NOMO-1 treated with DMSO at 0.1 percent for 48 hours (cell line): ENCODE data around the gene RANBP9.

Source experiments
- DNase-seq: peaks from one replicate; lab custom pipeline; 2025; ENCODE audit not compliant: unreplicated experiment; lab: John Stamatoyannopoulos, UW

Gene RANBP9

DNA sequence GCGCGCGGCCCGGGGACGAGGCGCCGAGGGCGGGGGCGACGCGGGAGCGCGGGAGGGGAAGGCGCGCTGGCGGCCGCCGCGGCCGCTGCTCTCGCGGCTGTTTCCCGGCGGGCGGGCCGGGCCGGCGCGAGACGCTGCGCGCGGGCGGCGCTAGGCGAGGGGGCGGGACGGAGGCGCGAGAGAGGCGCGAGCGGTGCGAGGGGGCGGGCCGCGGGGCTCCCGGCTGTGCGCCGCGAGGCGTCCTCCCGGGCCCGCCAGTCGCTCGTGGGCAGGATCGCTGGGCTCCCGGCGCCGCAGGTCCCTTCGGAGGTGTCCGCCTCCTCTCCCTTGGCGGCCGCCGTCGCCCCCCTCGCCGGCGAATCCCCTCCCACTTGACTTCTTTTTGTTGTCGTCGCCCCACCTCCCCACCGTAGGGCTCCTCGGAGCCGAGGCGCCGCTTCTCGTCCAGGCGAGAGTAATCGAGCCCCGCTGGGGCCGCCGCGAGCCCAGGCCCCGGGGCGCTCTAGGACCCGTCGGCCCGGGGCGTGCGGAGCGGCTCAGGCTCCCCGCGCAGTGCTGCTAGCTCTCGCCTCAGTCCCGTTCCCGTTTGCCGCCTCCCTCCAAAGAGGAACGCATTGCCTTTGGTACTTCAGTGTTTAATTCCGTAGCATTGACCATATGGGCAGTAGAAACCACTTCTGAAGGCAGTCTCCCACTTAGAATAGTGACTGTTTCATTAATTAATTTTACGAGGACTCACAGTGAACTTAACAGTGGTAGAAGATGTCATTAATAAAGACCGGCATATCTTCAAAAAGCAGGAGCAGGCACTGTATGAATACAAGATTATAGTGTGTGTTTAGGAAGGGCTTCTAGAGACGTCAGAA is at the start of gene RANBP9:
RANBP9 (minus strand) TSS at position 103 of the 866 bp plus-strand sequence. CDS start 330 bp downstream, outside the sequence.
- peak; percentile 94 for DNase-seq

DNA sequence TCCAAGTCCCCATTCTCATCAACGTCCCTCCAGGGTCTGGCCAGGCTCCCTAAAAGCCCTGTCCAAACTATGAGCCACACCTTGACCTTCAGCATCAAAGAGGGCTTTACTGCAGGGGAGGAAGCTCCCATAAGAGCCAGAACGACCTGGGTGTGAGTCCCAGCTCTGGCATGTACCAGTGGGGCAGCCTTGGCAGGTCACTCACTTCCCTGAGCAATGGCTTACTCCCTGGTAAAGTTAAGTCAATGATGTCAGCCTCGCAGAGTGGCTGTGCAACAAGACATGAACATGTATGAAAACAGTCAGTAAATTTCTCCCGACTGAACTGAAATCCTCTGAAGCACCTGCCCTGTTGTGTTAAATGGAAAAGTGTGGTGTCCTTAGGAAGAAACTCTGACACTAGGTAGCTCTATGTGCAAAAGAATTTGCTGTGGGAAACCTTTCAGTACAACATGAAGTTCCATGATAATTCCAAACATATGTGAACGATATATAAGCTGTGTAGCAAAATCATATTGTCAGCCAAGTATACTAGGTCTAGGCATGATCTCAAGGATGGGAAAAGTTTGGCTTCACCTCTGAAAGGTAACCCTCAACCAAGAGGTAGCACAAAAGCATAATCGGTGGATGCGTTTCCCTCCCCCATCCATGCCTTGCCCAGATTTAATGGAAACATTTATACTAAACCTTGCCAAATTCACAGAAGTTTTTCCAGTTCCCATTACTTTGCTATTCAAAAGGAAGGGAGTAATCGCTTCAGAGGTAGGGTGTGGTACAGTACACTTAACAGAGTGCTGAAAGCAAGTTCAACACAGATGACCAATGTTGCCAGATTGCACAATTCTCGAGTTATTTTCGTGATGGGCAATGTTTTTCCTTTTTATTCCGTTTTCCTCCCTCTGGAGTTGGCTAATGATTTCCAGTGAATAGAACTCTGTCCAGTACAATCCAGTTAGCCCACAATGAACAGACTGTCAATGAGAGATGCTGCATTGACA is 49.0 kb upstream of the RANBP9 start:
- peak; percentile 42 for DNase-seq

DNA sequence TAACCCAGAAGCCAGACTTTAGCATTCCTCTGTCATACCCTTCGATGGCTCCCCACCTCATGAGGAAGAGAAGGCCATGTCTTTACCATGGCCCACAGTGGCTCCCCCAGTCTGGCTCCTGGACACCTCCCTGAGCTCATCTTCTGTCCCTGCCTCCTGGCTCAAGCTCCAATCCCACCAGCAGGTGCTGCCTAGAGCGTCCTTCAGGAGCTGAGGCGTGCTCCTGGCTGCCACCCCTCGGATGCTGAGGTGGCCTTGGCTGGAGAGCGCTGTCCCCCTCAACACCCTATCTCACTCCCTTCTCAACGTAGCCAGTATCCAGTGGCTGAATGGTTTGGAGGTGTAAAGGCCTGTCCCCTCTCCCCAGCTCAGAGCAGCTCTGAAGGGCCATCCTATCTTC is 47.4 kb upstream of the RANBP9 start:
- no peak for DNase-seq

DNA sequence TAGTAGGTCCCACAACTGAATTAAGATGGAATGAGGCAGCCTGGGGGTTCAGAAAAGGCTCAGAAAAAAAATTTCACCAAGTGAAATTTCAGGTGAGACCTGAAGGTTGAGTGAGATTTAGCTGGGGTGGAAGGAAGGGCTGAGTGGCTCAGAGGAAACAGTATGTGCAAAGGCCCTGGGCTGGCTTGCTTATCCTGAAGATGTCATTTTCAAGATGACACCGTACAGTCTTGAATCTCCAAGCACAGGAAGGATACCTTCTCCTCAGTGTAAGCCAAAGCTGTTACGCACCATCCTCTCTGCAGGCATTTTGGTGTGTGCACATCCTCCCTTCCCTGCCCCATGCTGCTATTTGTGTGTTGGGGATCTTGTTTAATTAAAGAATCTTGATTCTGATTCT is 43.0 kb upstream of the RANBP9 start:
- DNase-seq = no peak

DNA sequence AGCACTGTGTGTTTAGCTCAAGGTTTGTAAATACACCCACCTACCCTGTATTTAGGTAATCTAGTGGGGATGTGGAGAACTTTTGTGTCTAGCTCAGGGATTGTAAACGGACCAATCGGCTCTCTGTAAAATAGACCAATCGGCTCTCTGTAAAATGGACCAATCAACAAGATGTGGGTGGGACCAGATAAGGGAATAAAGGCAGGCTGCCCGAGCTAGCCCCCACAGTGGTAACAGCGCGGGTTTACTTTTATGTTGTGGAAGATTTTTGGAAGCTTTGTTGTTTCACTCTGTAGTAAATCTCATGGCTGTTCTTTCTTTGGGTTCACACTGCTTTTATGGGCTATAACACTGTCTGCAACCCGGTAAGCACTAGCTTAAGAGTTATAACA is 32.1 kb upstream of the RANBP9 start:
- no peak for DNase-seq

DNA sequence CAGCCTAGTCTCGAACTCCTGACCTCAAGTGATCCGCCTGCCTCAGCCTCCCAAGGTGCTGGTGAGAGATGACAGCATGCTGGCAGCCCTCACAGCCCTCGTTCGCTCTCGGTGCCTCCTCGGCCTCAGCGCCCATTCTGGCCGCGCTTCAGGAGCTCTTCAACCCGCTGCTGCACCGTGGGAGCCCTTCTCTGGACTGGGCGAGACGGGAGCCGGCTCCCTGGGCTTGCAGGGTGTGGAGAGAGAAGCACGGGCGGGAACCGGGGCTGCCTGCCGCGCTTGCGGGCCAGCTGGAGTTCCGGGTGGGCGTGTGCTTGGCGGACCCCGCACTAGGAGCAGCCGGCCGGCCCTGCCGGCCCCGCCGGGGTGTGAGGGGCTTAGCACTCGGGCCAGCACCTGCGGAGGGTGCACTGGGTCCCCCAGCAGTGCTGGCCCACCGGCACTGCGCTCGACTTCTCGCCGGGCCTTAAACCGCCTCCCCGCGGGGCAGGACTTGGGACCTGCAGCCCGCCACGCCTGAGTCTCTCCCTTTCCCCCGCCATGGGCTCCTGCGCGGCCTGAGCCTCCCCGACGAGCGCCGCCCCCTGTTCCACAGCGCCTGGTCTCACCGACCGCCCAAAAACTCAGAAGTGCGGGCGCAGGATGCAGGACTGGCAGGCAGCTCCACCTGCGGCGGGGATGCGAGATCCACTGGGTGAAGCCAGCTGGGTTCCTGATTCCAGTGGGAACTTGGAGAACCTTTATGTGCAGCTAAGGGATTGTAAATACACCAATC is 31.5 kb upstream of the RANBP9 start:
- no peak for DNase-seq

DNA sequence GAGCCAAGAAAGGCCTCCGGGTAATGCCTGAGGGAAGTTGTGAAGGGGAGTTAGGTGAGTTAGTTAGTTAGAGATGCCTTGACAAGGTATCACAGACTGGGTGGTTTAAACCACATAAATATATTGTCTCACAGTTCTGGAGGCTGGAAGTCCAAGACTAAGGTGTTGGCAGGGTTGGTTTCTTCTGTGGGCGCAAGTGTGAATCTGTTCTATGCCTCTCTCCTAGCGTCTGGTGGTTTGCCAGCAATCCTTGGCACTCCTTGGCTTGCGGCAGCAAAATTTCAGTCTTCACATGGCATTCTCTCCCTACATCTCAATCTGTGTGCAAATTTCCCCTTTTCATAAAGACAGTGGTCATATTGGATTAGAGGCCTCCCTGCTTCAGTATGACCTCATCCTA is 29.7 kb upstream of the RANBP9 start:
- no peak for DNase-seq

DNA sequence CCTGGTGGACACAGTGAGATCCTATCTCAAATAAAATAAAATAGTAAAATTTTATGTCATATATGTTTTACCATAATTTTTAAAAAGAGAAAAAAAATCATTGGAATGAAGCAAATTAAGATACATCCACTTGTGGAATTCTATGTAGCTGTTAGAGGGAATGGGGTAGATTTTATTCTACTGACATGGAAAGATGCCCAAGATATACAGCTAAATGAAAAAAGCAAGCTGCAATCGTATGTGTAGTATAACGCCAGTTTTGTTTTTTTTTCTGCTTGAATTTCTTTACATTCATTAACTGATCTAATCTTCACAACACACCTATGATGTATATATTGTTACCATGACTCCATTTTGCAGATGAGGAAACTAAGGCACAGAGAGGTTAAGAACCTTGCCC is 23.4 kb upstream of the RANBP9 start:
- no peak for DNase-seq

DNA sequence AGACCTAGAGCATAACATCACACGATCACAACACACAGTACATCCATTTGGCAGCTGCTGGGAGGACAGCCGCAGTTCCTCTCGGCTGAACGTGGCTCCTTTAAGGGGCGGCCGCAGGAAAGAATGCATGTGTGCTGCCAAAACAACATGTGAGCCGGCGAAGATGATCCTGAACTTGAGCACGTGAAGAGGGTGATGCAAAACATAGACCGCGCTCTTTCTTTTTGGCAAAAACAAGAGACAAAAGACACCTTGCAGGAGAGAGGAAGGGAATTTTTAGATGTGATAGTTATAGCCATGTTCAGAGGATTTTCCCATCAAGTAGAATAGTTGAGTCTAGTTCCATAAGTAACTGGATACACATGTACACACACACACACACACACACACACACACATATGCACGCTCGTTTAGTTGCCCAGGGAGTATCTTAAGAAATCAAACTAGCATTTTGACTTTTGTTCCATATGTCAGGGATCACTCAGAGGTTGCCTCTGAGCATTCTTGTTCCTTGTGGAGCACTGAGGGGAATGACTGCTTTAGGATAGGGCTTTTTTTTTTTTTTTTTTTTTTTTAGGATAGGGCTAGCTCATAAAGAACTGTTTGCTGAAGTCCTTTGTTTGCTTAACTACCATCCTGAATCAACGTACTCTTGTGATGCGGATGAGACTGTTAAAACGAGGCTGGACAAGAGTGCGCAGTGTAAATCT is 21.7 kb upstream of the RANBP9 start:
- DNase-seq = no peak

DNA sequence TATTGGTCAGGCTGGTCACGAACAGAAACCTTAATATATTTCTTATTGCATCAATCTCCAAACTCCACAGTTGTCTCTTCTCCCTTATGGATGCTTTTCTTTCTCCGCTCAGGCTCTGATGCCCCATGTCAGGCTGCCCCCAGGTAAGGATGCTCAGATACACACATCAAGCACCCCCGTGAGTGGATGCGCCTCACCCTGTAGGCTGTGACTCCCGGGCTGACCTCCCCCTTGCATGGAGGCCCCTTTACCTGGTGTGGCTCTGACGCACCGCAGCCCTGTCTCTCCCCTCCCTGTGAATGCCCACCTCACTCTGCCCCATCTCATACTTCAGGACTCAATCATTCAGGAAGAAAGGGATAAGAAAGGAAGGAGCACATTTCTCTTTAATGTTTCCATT is 19.1 kb upstream of the RANBP9 start:
- DNase-seq = no peak

DNA sequence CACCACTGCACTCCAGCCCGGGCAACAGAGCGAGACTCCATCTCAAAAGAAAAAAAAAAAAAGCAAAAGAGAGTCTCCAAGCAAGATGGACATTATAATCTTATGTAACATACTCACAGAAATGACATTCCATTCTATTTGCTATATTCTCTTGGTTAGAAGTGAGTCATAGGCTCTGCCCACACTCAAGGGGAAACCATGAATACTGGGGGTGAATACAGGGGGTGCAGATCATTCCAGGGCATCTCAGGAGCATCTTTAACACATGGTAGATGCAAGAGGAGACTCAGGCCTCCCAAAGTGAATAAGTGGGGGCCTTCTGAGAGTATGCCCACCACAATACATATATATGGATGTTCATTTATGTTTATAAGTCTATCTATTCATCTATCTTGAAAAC is 18.3 kb upstream of the RANBP9 start:
- no peak for DNase-seq

DNA sequence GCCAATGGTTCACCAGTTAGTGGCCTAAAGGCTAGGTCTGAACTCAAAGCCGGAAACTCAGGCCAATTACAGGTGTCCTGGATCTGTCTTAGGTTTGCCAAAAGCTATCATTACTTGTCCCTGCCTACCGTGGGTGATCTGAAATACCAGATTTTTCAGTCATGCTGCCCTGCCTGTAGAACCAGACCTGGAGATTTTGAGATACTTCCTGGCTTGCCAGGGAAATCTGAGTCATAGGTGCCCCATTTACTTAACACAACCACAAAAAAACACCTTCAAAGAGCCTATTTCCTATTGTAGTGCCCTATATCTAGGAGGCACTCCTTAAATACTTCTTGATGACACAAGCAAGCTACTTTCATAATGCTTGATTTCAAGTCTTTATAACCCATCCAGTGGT is 13.9 kb upstream of the RANBP9 start:
- no peak for DNase-seq

DNA sequence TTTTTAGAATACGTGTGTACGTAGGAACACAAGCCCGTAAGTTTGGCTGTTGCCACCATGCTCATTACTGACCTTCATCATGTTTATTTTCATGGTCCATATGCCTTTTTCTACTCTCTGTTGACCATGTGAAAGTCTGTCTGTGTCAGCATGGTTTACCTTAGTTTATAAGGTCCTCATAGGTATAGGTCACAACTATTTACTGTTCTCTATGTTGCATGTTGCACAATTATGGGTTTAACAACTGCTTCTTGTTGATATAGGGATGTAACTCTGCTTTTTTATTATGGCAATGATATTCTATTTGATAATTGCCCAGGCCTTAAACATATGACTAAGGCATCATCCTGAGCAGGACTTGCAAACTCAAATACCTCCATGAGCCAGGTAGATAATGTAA is 13.4 kb upstream of the RANBP9 start:
- no peak for DNase-seq

DNA sequence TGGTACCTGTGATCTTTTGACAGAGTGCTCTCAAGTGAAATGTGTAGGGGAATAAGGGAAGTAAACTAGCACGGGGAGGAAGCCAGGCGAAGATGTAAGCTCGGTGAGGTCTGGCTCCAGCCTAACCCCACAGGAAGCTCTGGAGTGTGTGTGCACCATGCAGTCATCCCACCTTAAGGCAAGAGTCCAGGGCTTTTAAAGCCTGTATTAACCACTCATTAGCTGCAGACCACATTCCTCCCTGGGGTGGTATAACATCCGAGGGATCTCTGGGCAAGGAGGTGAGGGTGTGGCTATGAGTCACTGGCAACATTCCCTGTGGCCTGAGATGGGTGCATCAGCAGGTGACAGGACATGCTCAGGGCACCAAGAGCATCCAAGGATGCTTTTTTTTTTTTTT is 12.5 kb upstream of the RANBP9 start:
- peak; percentile 23 for DNase-seq

DNA sequence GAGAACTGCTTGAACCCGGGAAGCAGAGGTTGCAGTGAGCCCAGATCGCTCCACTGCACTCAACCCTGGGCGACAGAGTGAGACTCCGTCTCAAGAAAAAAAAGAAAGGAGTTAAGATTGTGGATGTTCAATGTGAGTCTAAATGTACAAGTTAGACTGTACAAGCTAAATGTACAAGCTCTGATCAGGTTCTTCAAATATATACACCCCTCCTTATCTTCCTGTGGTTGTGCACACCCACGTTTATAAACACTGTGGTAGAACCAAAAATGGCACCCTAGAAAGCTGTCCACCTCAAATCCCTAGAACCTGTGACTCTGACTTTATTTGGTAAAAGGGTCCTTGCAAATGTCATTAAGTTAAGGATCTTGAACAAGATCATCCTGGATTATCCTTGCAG is 11.2 kb upstream of the RANBP9 start:
- no peak for DNase-seq

DNA sequence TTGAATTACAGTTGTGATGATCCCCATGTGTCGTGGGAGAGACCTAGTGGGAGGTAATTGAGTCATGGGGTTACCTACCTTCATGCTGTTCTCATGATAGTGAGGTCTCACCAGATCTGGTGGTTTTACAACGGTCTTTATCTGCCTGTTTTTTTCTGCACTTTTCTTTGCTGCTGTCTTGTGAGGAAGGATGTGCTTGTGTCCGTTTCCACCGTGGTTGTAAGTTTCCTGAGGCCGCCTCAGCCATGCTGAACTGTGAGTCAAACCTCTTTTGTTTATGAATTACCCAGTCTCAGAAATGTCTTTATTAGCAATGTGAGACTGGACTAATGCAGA is 6.5 kb upstream of the RANBP9 start:
- DNase-seq = no peak

DNA sequence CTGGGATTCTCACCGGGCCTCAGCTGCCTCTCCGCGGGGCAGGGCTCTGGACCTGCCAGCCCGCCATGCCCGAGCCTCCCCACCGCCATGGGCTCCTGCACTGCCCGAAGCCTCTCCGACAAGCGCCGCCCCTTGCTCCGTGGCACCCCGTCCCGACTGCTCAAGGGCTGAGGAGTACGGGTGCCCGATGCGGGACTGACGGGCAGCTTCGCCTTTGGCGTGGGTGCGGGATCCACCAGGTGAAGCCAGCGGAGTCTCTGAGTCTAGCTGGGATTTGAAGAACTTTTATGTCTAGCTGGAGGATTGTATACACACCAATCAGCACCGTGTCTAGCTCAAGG is 5.3 kb upstream of the RANBP9 start:
- no peak for DNase-seq

DNA sequence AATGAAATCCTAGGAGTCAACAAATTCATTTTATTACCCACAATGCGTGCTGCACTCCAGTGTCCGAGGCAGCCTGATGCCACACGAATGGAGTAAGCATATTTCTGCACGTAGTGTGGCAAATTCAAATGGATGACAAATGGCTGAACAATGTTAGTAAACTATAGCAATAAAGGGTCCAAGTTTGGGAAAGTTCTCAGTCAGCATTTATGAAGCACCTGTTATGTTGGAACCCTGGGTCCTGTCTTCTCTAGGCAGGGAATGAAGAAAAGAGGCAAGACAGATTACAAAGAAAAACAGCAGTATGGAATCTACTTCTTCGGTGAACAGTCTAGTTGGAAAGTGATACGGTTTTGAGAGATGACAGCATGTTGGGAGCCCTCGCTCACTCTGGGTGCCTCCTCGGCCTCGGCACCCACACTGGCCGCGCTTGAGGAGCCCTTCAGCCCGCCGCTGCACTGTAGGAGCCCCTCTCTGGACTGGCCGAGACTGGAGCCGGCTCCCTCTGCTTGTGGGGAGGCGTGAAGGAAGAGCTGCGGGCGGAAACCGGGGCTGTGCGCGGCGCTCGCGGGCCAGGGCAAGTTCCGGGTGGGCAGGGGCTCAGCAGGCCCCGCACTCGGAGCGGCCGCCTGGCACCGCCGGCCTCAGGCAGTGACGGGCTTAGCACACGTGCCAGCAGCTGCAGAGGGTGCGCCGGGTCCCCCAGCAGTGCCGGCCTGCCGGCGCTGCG is 4.8 kb upstream of the RANBP9 start:
- no peak for DNase-seq

DNA sequence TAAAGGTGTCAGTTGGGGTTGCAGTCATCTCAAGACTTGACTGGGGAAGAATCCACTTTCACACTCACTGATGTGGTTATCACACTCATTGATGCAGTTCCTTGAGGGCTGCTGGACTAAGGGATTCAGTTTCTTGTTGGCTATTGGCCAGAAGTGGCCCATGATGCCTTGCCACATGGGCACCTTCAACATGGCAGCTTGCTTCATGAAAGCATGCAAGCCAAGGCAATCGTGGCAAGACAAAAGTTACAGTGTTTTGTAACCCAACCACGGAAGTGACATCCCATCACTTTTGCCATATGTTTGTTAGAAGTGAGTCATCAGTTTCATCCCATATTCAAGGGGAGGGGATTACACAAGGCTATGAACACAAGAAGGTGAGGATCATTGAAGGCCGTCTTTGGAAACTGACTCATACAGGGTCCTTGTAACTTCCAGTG is 3.8 kb upstream of the RANBP9 start:
- DNase-seq = peak; percentile 33

DNA sequence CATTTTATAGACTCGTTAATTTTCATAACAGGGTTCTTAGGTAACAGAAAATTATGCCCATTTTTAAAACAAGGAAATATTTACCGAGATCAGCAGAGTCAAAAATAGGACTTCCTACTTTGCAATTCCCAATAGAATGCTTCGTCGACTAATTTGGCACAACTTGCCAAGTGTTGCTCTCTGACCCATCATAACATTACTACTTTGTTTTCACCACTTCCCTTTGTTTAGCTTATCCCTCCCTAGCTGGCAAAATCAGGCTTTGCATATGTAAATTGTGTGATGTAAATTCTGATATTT is 914 bp upstream of the RANBP9 start:
- peak; percentile 52 for DNase-seq
